Progenitor cell of endocrine pancreas (in vitro differentiated cells): Measurements from ENCODE around the gene ITLN1. TPM values are rescaled to one million over a fixed set of nuclear protein-coding genes. Genes with fewer than 3 reads are reported as not detected.

Experiments used
- DNase-seq: peaks from one replicate; pipeline ENCODE4 v3.0.0; 2021; ENCODE audit warnings: low spot score; ENCODE audit not compliant: unreplicated experiment
- H3K27ac Mint-ChIP-seq: 2 replicates; pipeline ENCODE4 v1.8.0; 2021; ENCODE audit warnings: mild to moderate bottlenecking, moderate library complexity, mixed read lengths
- H3K27me3 Mint-ChIP-seq: 2 replicates; pipeline ENCODE4 v1.8.0; 2021; ENCODE audit warnings: mixed read lengths
- H3K36me3 Mint-ChIP-seq: 2 replicates; pipeline ENCODE4 v1.8.0; 2022; ENCODE audit warnings: mixed read lengths; ENCODE audit not compliant: insufficient read depth
- H3K4me1 Mint-ChIP-seq: 2 replicates; pipeline ENCODE4 v1.8.0; 2021; ENCODE audit warnings: low read depth, mixed read lengths
- H3K4me3 Mint-ChIP-seq: 2 replicates; pipeline ENCODE4 v1.8.0; 2021; ENCODE audit warnings: low read depth, mild to moderate bottlenecking, moderate library complexity, mixed read lengths
- H3K9me3 Mint-ChIP-seq: 2 replicates; pipeline ENCODE4 v1.8.0; 2021; ENCODE audit warnings: low read depth, mixed read lengths
- total RNA-seq: library from RNA; stranded (reverse); gene quantifications from 2 replicates; pipeline ENCODE4 v1.2.1, GENCODE V29; 2021
- TF ChIP-seq, protein P1 (sequence below): fragments of 200-600 bp; sonication (generic); IDR thresholded peaks from one replicate; pipeline ENCODE4 v1.5.0; 2021; ENCODE audit warnings: antibody characterized with exemption, mild to moderate bottlenecking; ENCODE audit not compliant: unreplicated experiment

ITLN1 gene
- total RNA-seq, 1 donor from 2014 or later: not detected

DNA sequence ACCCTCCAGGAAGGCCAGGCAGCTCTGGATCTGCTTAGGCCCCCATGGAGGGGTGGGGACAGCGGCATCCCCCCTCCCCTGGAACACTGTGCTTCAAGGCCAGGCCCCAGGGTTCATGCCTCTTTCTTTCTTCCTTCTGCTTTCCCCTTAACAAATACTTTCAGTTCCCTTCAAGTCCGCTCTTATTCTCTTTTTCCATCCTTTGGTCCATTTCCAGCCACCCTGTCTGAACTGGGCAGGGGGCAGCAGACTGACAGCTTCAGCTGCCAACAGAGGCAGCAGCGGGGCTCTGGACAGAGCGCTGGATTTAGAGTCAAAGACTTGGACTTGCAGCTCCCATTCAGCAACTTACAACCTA, 21.2 kb downstream of the ITLN1 start:
- peaks cover 12% of the 10 kb centered on the region for H3K27me3 Mint-ChIP-seq
- no peaks in the 10 kb centered on the region for H3K9me3 Mint-ChIP-seq
- H3K4me3 Mint-ChIP-seq: no peak overlapping the region
- DNase-seq: no peak
- TF ChIP-seq, protein P1, sequence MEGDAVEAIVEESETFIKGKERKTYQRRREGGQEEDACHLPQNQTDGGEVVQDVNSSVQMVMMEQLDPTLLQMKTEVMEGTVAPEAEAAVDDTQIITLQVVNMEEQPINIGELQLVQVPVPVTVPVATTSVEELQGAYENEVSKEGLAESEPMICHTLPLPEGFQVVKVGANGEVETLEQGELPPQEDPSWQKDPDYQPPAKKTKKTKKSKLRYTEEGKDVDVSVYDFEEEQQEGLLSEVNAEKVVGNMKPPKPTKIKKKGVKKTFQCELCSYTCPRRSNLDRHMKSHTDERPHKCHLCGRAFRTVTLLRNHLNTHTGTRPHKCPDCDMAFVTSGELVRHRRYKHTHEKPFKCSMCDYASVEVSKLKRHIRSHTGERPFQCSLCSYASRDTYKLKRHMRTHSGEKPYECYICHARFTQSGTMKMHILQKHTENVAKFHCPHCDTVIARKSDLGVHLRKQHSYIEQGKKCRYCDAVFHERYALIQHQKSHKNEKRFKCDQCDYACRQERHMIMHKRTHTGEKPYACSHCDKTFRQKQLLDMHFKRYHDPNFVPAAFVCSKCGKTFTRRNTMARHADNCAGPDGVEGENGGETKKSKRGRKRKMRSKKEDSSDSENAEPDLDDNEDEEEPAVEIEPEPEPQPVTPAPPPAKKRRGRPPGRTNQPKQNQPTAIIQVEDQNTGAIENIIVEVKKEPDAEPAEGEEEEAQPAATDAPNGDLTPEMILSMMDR: no peak
- no peaks in the 10 kb centered on the region for H3K36me3 Mint-ChIP-seq
- H3K4me1 Mint-ChIP-seq: peaks cover 22% of the 10 kb centered on the region
- H3K27ac Mint-ChIP-seq: no peak overlapping the region

DNA sequence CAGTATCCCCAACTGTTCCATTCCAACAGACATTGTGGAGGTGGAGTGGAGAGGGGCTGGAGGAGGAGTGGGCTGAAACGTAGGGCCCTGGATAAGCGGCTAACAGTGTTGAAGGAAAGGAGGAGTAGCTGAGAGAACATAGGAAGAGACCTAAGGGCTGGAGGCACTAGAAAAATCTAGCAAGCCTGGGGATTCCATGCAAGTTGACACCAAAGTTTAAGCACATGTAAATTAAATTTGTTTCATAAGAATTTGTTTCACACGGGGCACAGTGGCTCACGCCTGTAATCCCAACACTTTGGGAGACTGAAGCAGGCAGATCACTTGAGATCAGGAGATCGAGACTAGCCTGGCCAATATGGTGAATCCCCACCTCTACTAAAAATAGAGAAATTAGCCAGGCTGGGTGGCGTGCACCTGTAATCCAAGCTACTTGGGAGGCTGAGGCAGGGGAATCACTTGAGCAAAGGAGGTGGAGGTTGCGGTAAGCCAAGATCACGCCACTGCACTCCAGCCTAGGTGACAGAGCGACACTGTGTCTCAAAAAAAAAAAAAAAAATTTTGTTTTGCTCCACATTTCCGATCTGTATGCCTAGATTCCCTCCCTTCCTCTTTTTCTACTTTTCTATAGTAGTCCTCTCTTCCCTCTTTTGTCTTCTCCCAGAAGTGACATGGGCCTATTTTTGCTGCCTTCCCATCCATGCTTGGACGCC, 21.8 kb downstream of the ITLN1 start:
- Mint-ChIP-seq H3K9me3 (no peaks in the 10 kb centered on the region), H3K27me3 (peaks cover 12% of the 10 kb centered on the region), H3K36me3 (no peaks in the 10 kb centered on the region), H3K4me3 (no peak overlapping the region), H3K27ac (no peak overlapping the region), H3K4me1 (peaks cover 22% of the 10 kb centered on the region)
- TF ChIP-seq, protein P1: no peak
- DNase-seq: no peak

DNA sequence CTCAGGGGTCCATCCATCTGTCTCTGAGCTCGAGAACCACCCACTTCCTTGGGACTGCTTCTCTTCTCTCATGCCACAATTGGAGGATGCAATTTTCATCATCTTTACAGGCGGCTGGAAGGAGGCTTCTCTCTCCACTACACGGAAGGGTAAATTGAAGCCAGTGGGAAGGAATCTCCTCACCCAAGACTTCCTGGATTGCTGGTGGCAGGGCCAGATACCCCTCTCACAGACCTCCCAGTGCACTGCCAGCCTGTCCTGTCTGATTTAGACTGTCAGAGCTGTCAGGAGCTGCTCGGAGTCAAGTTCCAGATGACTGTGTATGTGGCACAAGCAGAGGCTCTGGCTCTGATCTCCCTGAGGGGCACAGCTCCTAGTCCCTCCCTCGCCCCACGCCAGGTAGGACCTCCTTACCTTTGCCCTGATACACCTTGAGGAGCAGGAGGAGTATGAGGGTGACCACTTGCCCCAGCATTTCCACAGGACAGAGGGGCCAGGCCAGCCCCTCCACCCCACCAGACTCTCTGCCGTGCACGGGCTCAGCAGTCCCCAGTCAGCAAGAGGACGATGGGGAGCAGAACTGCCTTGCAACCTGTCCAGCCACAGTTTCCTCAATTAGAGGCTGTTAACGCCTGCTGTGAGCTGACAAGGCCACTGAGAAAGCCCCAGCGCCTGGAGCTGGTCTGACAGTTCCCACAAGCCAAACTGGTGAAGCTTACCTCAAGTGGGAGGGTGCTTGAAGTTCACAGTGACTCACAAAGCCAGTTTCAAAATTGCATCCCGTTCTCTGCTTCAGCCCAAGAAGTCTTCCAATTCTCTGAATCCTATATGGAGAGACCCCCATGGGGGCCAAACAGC, 22.5 kb downstream of the ITLN1 start, which contains the start of gene CD244:
Gene CD244, minus strand, starts transcription at position 685 of the 858 bp plus-strand sequence. Its CDS starts 210 bp downstream, at position 475.
- no peak for DNase-seq
- Mint-ChIP-seq H3K36me3 (no peaks in the 10 kb centered on the region), H3K27ac (no peak within 1 kb of the TSS), H3K4me3 (no peak within 1 kb of the TSS), H3K4me1 (peaks cover 16% of the 10 kb centered on the region), H3K9me3 (no peaks in the 10 kb centered on the region), H3K27me3 (peaks cover 12% of the 10 kb centered on the region)
- TF ChIP-seq, protein P1: no peak

GRCh38 chr1:160860840-160861505, 24.0 kb downstream of the ITLN1 start:
- Mint-ChIP-seq H3K27me3 (peaks cover 12% of the 10 kb centered on the region), H3K4me1 (peaks cover 5% of the 10 kb centered on the region), H3K9me3 (no peaks in the 10 kb centered on the region), H3K4me3 (no peak overlapping the region), H3K36me3 (no peaks in the 10 kb centered on the region), H3K27ac (no peak overlapping the region)
- TF ChIP-seq, protein P1: no peak
- no peak for DNase-seq

- Mint-ChIP-seq H3K9me3 (no peaks in the 10 kb centered on the region), H3K4me3 (no peak overlapping the region), H3K36me3 (no peaks in the 10 kb centered on the region), H3K27ac (no peak overlapping the region), H3K4me1 (no peaks in the 10 kb centered on the region), H3K27me3 (peaks cover 12% of the 10 kb centered on the region)
- TF ChIP-seq, protein P1: no peak
- no peak for DNase-seq
Measured at GRCh38 chr1:160859166-160859565, 25.8 kb downstream of the ITLN1 start.
